HG03159 (cell line): Measurements from ENCODE around the gene RPS25.
"Not testable (repeated sequence)": the region's sequence is repeated elsewhere in the genome, so short reads cannot be mapped to it uniquely, and the experiment has no call there.

Experiments
- ATAC-seq: cut with Tn5 transposase; IDR thresholded peaks from one replicate; pipeline ENCODE4 v1.9.1; 2021; ENCODE audit warnings: mild to moderate bottlenecking, moderate library complexity; ENCODE audit not compliant: unreplicated experiment

The RPS25 gene

GRCh38 chr11:118975771-118976709 lies 42.1 kb downstream of the RPS25 start:
- no peak for ATAC-seq

GRCh38 chr11:118973985-118974384 lies 44.2 kb downstream of the RPS25 start:
- no peak for ATAC-seq

- no peak for ATAC-seq
These were observed 46.5 kb downstream of the RPS25 start, which contains the start of gene FOXR1 for GRCh38 chr11:118971646-118972045. Gene FOXR1 (plus strand): TSS chr11:118971761. CDS start chr11:118971932, 171 bp downstream.

- not testable (repeated sequence) for ATAC-seq
These were observed 48.6 kb downstream of the RPS25 start for GRCh38 chr11:118969508-118969907.
